ENCODE results near the gene ZMYND10. TPM values are rescaled to one million over a fixed set of nuclear protein-coding genes. Genes with fewer than 3 reads are reported as not detected.

Gene ZMYND10
- total RNA-seq, 4 donors from 2014 or later, result 3.0 TPM; not detected in 3

DNA sequence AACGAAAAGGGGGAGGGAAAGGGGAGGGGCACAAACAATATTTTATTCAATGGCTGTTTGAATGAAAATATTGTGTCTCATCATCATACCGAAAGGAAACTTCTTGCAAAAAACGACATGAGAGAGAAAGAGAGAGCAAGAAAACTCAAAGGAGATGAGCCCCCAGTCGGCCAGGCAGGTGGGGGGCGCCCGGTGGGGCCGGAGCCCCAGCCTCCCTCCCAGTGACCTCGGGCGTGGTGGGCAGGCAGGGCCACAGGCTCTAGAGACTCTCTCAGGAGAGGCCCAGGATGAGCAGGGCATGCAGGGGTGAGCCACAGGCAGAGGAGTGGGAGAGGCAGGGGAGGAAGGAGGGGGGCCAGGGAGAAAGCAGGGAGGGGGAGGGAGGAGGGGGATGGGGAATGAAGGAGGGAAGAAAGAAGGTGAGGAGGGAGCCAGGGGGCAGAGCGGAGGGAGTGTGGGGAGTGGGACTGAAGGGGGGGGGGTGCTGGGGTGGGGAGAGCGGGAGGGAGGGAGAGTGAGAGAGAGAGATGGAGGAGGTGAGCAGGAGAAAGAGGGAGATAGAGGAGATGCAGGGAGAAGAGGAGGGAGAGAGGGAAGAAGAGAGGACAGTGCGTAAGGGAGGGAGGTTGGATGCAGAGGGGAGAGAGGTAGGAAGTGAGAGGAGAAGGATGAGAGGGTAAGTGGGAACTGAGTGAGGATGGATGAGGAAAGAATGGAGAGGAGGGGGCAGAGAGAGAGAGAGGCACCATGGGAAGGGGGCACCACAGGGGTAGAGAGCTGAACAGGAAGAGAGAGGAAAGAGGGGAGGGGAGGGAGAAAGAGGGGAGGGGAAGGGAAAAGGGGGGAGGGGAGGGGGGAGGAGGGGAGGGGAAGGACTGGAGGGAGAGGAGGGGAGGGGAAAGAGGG, 27.9 kb upstream of the ZMYND10 start:
- no peak overlapping the region for H3K27ac ChIP-seq
- no peaks in the 10 kb centered on the region for H3K36me3 ChIP-seq
- TF ChIP-seq POLR2A (IDR thresholded peaks at IDR 0.05), result no peak
- no peak for TF ChIP-seq CTCF (IDR thresholded peaks at IDR 0.05 in 4 of 5, conservative IDR thresholded peaks at IDR 0.05 in 1 of 5)
- ATAC-seq (no peak), DNase-seq (no peak)
- no peaks in the 10 kb centered on the region for H3K27me3 ChIP-seq
- no peaks in the 10 kb centered on the region for H3K9me3 ChIP-seq
- no peak overlapping the region for H3K4me3 ChIP-seq
- in situ Hi-C loops (cut with MboI; ENCODE audit: low sequenced_read_pairs in 4 of 4) (loop anchor here in 1 of 4 donors (25.0 kb wide), 1 partner anchor 164 kb away; no protein-coding TSS in a partner anchor), intact Hi-C loops (cut with DNase I; ENCODE audit: low total_unique reads) (no loop called here)
- no peaks in the 10 kb centered on the region for H3K4me1 ChIP-seq

GRCh38 chr3:50372349-50372748, 26.8 kb upstream of the ZMYND10 start:
- ATAC-seq, result no peak
- H3K9me3 ChIP-seq, result no peaks in the 10 kb centered on the region
- no peak overlapping the region for H3K4me3 ChIP-seq
- in situ Hi-C loops (cut with MboI; ENCODE audit: low sequenced_read_pairs in 4 of 4), result loop anchor here in 1 of 4 donors (25.0 kb wide), 1 partner anchor 165 kb away; no protein-coding TSS in a partner anchor
- TF ChIP-seq POLR2A (IDR thresholded peaks at IDR 0.05) (no peak), CTCF (IDR thresholded peaks at IDR 0.05 in 4 of 5, conservative IDR thresholded peaks at IDR 0.05 in 1 of 5) (no peak)
- intact Hi-C loops (cut with DNase I; ENCODE audit: low total_unique reads), result no loop called here
- H3K27ac ChIP-seq, result no peak overlapping the region
- no peaks in the 10 kb centered on the region for H3K36me3 ChIP-seq
- H3K4me1 ChIP-seq, result no peaks in the 10 kb centered on the region
- no peaks in the 10 kb centered on the region for H3K27me3 ChIP-seq
- no peak for DNase-seq

GRCh38 chr3:50371133-50371685, 25.7 kb upstream of the ZMYND10 start:
- Histone ChIP-seq H3K4me3 (no peak overlapping the region), H3K4me1 (no peaks in the 10 kb centered on the region), H3K27ac (no peak overlapping the region), H3K9me3 (no peaks in the 10 kb centered on the region), H3K27me3 (no peaks in the 10 kb centered on the region), H3K36me3 (no peaks in the 10 kb centered on the region)
- TF ChIP-seq POLR2A (IDR thresholded peaks at IDR 0.05) (no peak), CTCF (IDR thresholded peaks at IDR 0.05 in 4 of 5, conservative IDR thresholded peaks at IDR 0.05 in 1 of 5) (no peak)
- intact Hi-C loops (cut with DNase I; ENCODE audit: low total_unique reads), result no loop called here
- ATAC-seq (no peak), DNase-seq (no peak)
- in situ Hi-C loops (cut with MboI; ENCODE audit: low sequenced_read_pairs in 4 of 4), result loop anchor here in 1 of 4 donors (25.0 kb wide), 1 partner anchor 166 kb away; no protein-coding TSS in a partner anchor

GRCh38 chr3:50370594-50370993, 25.1 kb upstream of the ZMYND10 start:
- in situ Hi-C loops (cut with MboI; ENCODE audit: low sequenced_read_pairs in 4 of 4) (loop anchor here in 1 of 4 donors (25.0 kb wide), 1 partner anchor 167 kb away; no protein-coding TSS in a partner anchor), intact Hi-C loops (cut with DNase I; ENCODE audit: low total_unique reads) (no loop called here)
- Histone ChIP-seq H3K4me3 (no peak overlapping the region), H3K36me3 (no peaks in the 10 kb centered on the region), H3K9me3 (no peaks in the 10 kb centered on the region), H3K27me3 (no peaks in the 10 kb centered on the region), H3K27ac (no peak overlapping the region), H3K4me1 (no peaks in the 10 kb centered on the region)
- ATAC-seq (no peak), DNase-seq (no peak)
- TF ChIP-seq POLR2A (IDR thresholded peaks at IDR 0.05) (no peak), CTCF (IDR thresholded peaks at IDR 0.05 in 4 of 5, conservative IDR thresholded peaks at IDR 0.05 in 1 of 5) (no peak)

Measured in gastrocnemius medialis (tissue), 4 donors.